HFFc6 (cell line): ENCODE data around the gene RFC3. TPM values are rescaled to one million over a fixed set of nuclear protein-coding genes. Genes with fewer than 3 reads are reported as not detected.

Experiments
- DNase-seq: peaks from one replicate; pipeline ENCODE4 v3.0.0-alpha.2; 2018
- H3K27ac Mint-ChIP-seq: 2 replicates; pipeline ENCODE4 v1.8.0; 2020; ENCODE audit warnings: mild to moderate bottlenecking, mixed read lengths
- H3K27me3 Mint-ChIP-seq: 2 replicates; pipeline ENCODE4 v1.8.0; 2021; ENCODE audit warnings: mild to moderate bottlenecking, moderate library complexity, mixed read lengths; ENCODE audit not compliant: insufficient read depth
- H3K36me3 Mint-ChIP-seq: 2 replicates; pipeline ENCODE4 v1.8.0; 2021; ENCODE audit warnings: low read depth, mixed read lengths
- H3K4me1 Mint-ChIP-seq: 2 replicates; pipeline ENCODE4 v1.8.0; 2020; ENCODE audit warnings: low read depth, mixed read lengths
- H3K4me3 Mint-ChIP-seq: 2 replicates; pipeline ENCODE4 v1.8.0; 2020; ENCODE audit warnings: mild to moderate bottlenecking, moderate library complexity, mixed read lengths
- H3K9me3 Mint-ChIP-seq: 2 replicates; pipeline ENCODE4 v1.8.0; 2020; ENCODE audit warnings: mild to moderate bottlenecking, mixed read lengths
- CTCF ChIP-seq: fragments of 200-600 bp; sonication (generic); IDR thresholded peaks from 2 replicates; pipeline ENCODE4 v1.5.0; 2021; ENCODE audit warnings: antibody characterized with exemption, mild to moderate bottlenecking
- total RNA-seq, 6 experiments: library from RNA; stranded (reverse); fragmentation: NEBNext Ultra II Directional; extraction: Animal tissue kit (Norgen Biotek cat#: 25700); gene quantifications; 2 replicates in 1 of 6; 3 replicates in 5 of 6; pipeline ENCODE4 v1.2.3, GENCODE V29; 2021

The RFC3 gene
- total RNA-seq, 6 experiments from 2014 or later: 8.8 to 16.2 (median 15.1) TPM

- TF ChIP-seq CTCF: no peak
- Mint-ChIP-seq H3K27me3 (no peaks in the 10 kb centered on the region), H3K4me1 (peaks cover 9% of the 10 kb centered on the region; the same call in 1 of the 2 replicates), H3K4me3 (no peak overlapping the region), H3K27ac (no peak overlapping the region), H3K36me3 (no peaks in the 10 kb centered on the region; the same call in 1 of the 2 replicates), H3K9me3 (no peaks in the 10 kb centered on the region)
- DNase-seq: no peak
These were observed 41.8 kb downstream of the RFC3 start for GRCh38 chr13:33859691-33860303.

GRCh38 chr13:33860526-33860925, 42.6 kb downstream of the RFC3 start:
- TF ChIP-seq CTCF: no peak
- Mint-ChIP-seq H3K4me3 (no peak overlapping the region), H3K27ac (no peak overlapping the region), H3K9me3 (no peaks in the 10 kb centered on the region), H3K27me3 (no peaks in the 10 kb centered on the region), H3K36me3 (no peaks in the 10 kb centered on the region; the same call in 1 of the 2 replicates), H3K4me1 (peaks cover 2% of the 10 kb centered on the region; the same call in 1 of the 2 replicates)
- no peak for DNase-seq

GRCh38 chr13:33862016-33862415, 44.1 kb downstream of the RFC3 start:
- Mint-ChIP-seq H3K27ac (no peak overlapping the region), H3K4me1 (no peaks in the 10 kb centered on the region), H3K36me3 (no peaks in the 10 kb centered on the region), H3K27me3 (no peaks in the 10 kb centered on the region), H3K9me3 (no peaks in the 10 kb centered on the region), H3K4me3 (no peak overlapping the region)
- no peak for DNase-seq
- TF ChIP-seq CTCF: no peak

- Mint-ChIP-seq H3K27me3 (no peaks in the 10 kb centered on the region), H3K27ac (no peak overlapping the region), H3K9me3 (no peaks in the 10 kb centered on the region), H3K36me3 (no peaks in the 10 kb centered on the region), H3K4me3 (no peak overlapping the region), H3K4me1 (no peaks in the 10 kb centered on the region)
- no peak for DNase-seq
- no peak for TF ChIP-seq CTCF
These were observed 45.3 kb downstream of the RFC3 start for GRCh38 chr13:33863188-33863789.

- Mint-ChIP-seq H3K27ac (no peak overlapping the region), H3K4me3 (no peak overlapping the region), H3K27me3 (no peaks in the 10 kb centered on the region), H3K9me3 (no peaks in the 10 kb centered on the region), H3K4me1 (no peaks in the 10 kb centered on the region), H3K36me3 (no peaks in the 10 kb centered on the region)
- no peak for DNase-seq
- TF ChIP-seq CTCF: no peak
These were observed 48.0 kb downstream of the RFC3 start for GRCh38 chr13:33865945-33866344.
